Measurements from ENCODE around the gene PPIP5K1.

The PPIP5K1 gene

DNA sequence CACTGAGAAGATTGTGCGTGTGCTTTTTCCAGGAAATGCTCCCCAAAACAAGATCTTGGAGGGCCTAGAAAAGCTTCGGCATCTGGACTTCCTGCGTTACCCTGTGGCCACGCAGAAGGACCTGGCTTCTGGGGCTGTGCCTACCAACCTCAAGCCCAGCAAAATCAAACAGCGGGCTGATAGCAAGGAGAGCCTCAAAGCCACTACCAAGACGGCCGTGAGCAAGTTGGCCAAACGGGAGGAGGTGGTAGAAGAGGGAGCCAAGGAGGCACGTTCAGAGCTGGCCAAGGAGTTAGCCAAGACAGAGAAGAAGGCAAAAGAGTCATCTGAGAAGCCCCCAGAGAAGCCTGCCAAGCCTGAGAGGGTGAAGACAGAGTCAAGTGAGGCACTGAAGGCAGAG is 67.8 kb downstream of the PPIP5K1 start:
- Mint-ChIP-seq H3K27ac (no peak overlapping the region), H3K27me3 (ENCODE audit: low read depth) (no peaks in the 10 kb centered on the region), H3K4me1 (peaks cover 29% of the 10 kb centered on the region), H3K9me3 (peaks cover 34% of the 10 kb centered on the region), H3K4me3 (no peak overlapping the region), H3K36me3 (ENCODE audit: low read depth) (peaks cover 70% of the 10 kb centered on the region)
- TF ChIP-seq, protein P1, sequence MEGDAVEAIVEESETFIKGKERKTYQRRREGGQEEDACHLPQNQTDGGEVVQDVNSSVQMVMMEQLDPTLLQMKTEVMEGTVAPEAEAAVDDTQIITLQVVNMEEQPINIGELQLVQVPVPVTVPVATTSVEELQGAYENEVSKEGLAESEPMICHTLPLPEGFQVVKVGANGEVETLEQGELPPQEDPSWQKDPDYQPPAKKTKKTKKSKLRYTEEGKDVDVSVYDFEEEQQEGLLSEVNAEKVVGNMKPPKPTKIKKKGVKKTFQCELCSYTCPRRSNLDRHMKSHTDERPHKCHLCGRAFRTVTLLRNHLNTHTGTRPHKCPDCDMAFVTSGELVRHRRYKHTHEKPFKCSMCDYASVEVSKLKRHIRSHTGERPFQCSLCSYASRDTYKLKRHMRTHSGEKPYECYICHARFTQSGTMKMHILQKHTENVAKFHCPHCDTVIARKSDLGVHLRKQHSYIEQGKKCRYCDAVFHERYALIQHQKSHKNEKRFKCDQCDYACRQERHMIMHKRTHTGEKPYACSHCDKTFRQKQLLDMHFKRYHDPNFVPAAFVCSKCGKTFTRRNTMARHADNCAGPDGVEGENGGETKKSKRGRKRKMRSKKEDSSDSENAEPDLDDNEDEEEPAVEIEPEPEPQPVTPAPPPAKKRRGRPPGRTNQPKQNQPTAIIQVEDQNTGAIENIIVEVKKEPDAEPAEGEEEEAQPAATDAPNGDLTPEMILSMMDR (IDR thresholded peaks at IDR 0.05; ENCODE audit: unreplicated experiment in 3 of 3) = no peak

DNA sequence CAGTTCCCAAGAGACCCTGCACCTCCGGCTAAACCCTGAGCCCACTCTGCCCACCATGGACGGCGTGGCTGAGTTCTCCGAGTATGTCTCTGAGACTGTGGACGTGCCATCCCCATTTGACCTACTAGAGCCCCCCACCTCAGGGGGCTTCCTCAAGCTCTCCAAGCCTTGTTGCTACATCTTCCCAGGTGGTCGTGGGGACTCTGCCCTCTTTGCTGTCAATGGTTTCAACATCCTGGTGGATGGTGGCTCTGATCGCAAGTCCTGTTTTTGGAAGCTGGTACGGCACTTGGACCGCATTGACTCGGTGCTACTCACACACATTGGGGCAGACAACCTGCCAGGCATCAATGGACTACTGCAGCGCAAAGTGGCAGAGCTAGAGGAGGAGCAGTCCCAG is 68.6 kb downstream of the PPIP5K1 start:
- Mint-ChIP-seq H3K27ac (no peak overlapping the region), H3K4me1 (peaks cover 37% of the 10 kb centered on the region), H3K36me3 (ENCODE audit: low read depth) (peaks cover 68% of the 10 kb centered on the region), H3K4me3 (peak overlapping the region in 1 of 3 experiments; percentile 26), H3K27me3 (ENCODE audit: low read depth) (no peaks in the 10 kb centered on the region), H3K9me3 (peaks cover 34% of the 10 kb centered on the region)
- TF ChIP-seq, protein P1 (IDR thresholded peaks at IDR 0.05; ENCODE audit: unreplicated experiment in 3 of 3) = no peak

DNA sequence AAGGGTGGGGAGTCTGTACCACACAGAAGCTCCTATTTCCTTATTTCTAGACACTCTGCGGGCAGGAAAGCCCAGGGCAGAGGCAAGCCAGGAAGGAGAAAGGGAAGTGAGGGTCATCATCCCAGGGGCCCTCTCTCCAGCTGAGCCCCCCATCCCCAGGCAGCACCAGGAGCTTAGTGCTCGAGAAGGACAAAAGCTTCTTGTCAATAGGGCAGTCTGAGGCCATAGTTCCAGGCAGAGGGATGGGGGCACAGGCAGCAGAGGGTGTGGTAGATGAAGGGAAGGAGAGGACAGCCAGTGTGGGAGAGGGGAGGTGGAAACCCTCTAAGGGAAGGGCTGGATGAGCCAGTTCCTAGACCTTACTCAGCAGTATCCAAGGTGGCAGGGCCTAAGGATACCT is 69.9 kb downstream of the PPIP5K1 start:
- H3K9me3 Mint-ChIP-seq = peaks cover 28% of the 10 kb centered on the region
- peak overlapping the region in 1 of 3 experiments; percentile 98 for H3K4me3 Mint-ChIP-seq
- peaks cover 56% of the 10 kb centered on the region for H3K36me3 Mint-ChIP-seq (ENCODE audit: low read depth)
- H3K27me3 Mint-ChIP-seq (ENCODE audit: low read depth) = no peaks in the 10 kb centered on the region
- peaks cover 41% of the 10 kb centered on the region for H3K4me1 Mint-ChIP-seq
- TF ChIP-seq, protein P1 (IDR thresholded peaks at IDR 0.05; ENCODE audit: unreplicated experiment in 3 of 3) = no peak
- H3K27ac Mint-ChIP-seq = no peak overlapping the region

DNA sequence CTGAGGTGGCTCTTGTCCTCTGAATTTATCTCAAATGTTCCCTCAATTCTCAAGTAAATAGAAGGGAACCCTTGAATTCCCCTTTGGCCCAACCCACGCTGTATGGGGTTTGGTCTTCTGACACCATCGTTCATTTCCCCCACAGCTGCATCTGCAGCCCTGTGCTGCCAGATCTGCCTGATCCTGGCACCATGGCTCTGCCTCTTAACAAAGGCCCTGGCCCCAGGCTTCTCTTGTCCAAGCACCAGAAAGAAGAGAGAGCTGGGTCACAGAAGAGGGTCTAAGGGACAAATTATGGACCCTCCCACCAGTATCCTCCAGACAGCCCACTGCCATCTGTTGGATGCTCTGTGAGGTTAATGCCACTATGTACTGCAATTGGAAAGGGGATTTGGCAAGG is 70.8 kb downstream of the PPIP5K1 start:
- no peaks in the 10 kb centered on the region for H3K27me3 Mint-ChIP-seq (ENCODE audit: low read depth)
- peak overlapping the region in 1 of 3 experiments; percentile 82 for H3K27ac Mint-ChIP-seq
- peaks cover 26% of the 10 kb centered on the region for H3K9me3 Mint-ChIP-seq
- TF ChIP-seq, protein P1 (IDR thresholded peaks at IDR 0.05; ENCODE audit: unreplicated experiment in 3 of 3) = no peak
- H3K4me3 Mint-ChIP-seq = peak overlapping the region; percentile 91 to 98 (median 95)
- H3K4me1 Mint-ChIP-seq = peaks cover 45% of the 10 kb centered on the region
- peaks cover 46% of the 10 kb centered on the region for H3K36me3 Mint-ChIP-seq (ENCODE audit: low read depth)

DNA sequence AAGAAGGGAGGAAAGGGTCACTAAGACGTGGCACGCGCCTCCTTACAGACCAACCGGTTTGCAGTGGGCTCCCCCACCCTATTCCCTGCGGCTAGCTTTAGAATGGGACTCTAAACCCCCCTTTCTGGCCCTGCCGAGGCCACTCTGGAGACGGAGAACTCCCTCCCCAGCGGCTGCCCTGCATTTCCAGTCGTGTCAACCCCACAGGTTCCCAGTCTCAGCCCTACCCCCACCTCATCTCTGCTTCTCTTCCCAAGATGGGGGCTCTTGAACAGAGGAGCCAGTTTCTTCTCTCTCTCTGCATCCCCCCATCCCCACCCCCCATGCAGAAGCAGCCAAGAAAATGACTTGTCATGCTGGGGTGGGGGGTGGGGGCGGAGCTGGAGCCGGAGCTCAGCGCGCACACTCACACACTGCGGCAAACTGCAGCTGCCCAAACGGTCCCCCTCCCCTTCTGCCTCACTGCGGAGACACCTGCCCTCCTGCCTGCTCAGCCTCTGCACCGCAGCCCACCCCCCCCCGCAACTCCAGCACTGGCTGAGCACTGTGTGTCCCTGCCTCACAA is 71.7 kb downstream of the PPIP5K1 start:
- Mint-ChIP-seq H3K9me3 (peaks cover 18% of the 10 kb centered on the region), H3K27ac (peak overlapping the region; percentile 78 to 90 (median 82)), H3K4me1 (peaks cover 53% of the 10 kb centered on the region), H3K27me3 (ENCODE audit: low read depth) (no peaks in the 10 kb centered on the region), H3K36me3 (ENCODE audit: low read depth) (peaks cover 37% of the 10 kb centered on the region), H3K4me3 (peak overlapping the region; percentile 91 to 98 (median 95))
- TF ChIP-seq, protein P1 (IDR thresholded peaks at IDR 0.05; ENCODE audit: unreplicated experiment in 3 of 3) = no peak

All from nephron (organoid).